Sciatic nerve (tissue), 2 donors: Measurements from ENCODE around the gene NAXE. TPM values are rescaled to one million over a fixed set of nuclear protein-coding genes. Genes with fewer than 3 reads are reported as not detected.

Experiments used
- ATAC-seq: fragments of 200-7000 bp; cut with Tn5 transposase; one replicate; pipeline ENCODE4 v1.9.1; 2020; ENCODE audit warnings: mild to moderate bottlenecking, moderate library complexity
- DNase-seq: peaks from one replicate; pipeline ENCODE4 v3.0.0-alpha.2; 2020; ENCODE audit warnings: low spot score
- intact Hi-C: fragments of 100-400 bp; cut with DNase I; formaldehyde crosslinking; loops from one replicate; pipeline ENCODE4 v1.14.2; 2022
- total RNA-seq: library from RNA; stranded (reverse); fragmentation: NEBNext Ultra II Directional; extraction: Animal tissue kit (Norgen Biotek cat#: 25700); gene quantifications from one replicate; pipeline ENCODE4 v1.2.1, GENCODE V29; 2021
- donor health status: DM: no; HTN: no; CAD: no.
- donor health status: DM: no; HTN: no; CAD: no.

Gene NAXE
- total RNA-seq, 1 donor from 2014 or later: 47.3 TPM

GRCh38 chr1:156640842-156641706, 49.5 kb downstream of the NAXE start:
- intact Hi-C loops: no loop called here
- ATAC-seq: no peak
- no peak for DNase-seq

DNA sequence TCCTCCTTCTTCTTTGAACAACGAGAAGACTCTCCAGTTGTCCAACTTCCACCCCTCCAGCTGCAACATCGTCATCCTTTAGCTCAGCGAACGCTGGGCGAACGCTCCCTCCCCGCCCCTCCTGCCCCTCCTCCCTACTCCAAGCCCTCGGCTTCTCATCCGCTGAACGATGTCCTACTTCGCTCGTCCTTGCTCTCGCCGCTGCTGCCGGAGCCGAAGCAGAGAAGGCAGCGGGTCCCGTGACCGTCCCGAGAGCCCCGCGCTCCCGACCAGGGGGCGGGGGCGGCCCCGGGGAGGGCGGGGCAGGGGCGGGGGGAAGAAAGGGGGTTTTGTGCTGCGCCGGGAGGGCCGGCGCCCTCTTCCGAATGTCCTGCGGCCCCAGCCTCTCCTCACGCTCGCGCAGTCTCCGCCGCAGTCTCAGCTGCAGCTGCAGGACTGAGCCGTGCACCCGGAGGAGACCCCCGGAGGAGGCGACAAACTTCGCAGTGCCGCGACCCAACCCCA, 50.2 kb downstream of the NAXE start, which contains the start of gene BCAN:
BCAN (plus strand) TSS at position 357 of the 504 bp plus-strand sequence. CDS start 3,938 bp downstream, outside the sequence.
- DNase-seq: no peak

GRCh38 chr1:156642265-156643048, 50.9 kb downstream of the NAXE start:
- ATAC-seq (peak; percentile 7), DNase-seq (no peak)
- intact Hi-C loops: no loop called here

More for the DNA sequence above, 50.2 kb downstream of the NAXE start, which contains the start of gene BCAN:
- ATAC-seq: peak; percentile 63
- intact Hi-C loops: no loop called here

DNA sequence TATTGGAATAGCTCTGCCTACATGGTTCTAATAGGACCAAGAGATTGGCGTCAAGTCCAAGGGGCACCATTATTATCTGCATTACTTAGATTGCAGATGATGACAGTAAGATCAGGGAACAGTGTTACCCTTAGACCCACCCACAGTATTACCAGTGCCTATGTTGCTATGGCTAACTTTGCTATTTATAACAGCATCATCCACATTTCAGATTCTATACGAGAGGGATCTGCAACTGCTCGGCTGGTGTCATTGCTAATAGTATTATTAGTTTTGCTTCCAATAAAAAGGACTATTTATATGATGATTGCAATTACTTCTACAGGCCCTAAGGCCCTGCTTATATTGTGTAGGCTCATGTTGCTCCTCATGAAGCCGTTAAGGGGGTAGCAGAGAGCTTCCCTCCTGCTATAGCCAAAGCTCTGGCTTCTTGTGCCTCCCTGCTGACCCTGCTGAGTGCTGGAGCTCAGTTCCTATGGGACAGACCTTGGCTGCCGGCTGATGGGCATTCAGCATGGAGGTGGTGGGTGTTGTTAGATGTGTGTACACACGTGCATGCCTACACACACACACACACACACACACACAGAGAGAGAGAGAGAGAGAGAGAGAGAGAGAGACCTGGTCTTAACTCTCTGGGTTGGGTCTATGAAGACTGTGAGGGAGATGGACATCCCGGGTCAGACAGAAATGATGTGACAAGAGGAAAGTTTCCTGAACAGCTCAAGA, 51.6 kb downstream of the NAXE start:
- DNase-seq (no peak), ATAC-seq (no peak)
- intact Hi-C loops: no loop called here

GRCh38 chr1:156643778-156644092, 52.2 kb downstream of the NAXE start:
- ATAC-seq (no peak), DNase-seq (no peak)
- intact Hi-C loops: no loop called here

Other genes with a start within 250 kb of the NAXE start
- not detected for gene RHBG, start 222.6 kb upstream of the NAXE start, total RNA-seq
- 66.8 TPM for gene MEF2D, start 91.0 kb upstream of the NAXE start, total RNA-seq
- gene IQGAP3, start 19.2 kb upstream of the NAXE start, total RNA-seq: 0.76 TPM
- gene TTC24, start 12.1 kb upstream of the NAXE start, total RNA-seq: not detected
- gene GPATCH4, start 9.7 kb downstream of the NAXE start, total RNA-seq: 19.7 TPM
- 5.5 TPM for gene HAPLN2, start 27.6 kb downstream of the NAXE start, total RNA-seq
- gene BCAN, start 50.3 kb downstream of the NAXE start, total RNA-seq: 0.27 TPM
- gene NES, start 85.6 kb downstream of the NAXE start, total RNA-seq: 126 TPM
- gene CRABP2, start 113.8 kb downstream of the NAXE start, total RNA-seq: 40.0 TPM
- gene METTL25B, start 136.7 kb downstream of the NAXE start, total RNA-seq: 35.9 TPM
- 19.4 TPM for gene ISG20L2, start 137.0 kb downstream of the NAXE start, total RNA-seq
- gene MRPL24, start 149.3 kb downstream of the NAXE start, total RNA-seq: 59.5 TPM
- gene HDGF, start 159.9 kb downstream of the NAXE start, total RNA-seq: 112 TPM
- gene PRCC, start 175.8 kb downstream of the NAXE start, total RNA-seq: 52.8 TPM
- gene SH2D2A, start 225.1 kb downstream of the NAXE start, total RNA-seq: 1.6 TPM